HCT116 (cell line): ENCODE data around the gene COL4A1. TPM values are rescaled to one million over a fixed set of nuclear protein-coding genes. Genes with fewer than 3 reads are reported as not detected.

Experiments used
- ATAC-seq: fragments of 200-7000 bp; cut with Tn5 transposase; 2 replicates; pipeline ENCODE4 v1.9.1; 2020; ENCODE audit warnings: mild to moderate bottlenecking, moderate library complexity
- BruUV-seq: library from RNA; stranded (reverse); fragments of 400-500 nt; replicated peaks from 2 replicates; lab custom pipeline; 2021; lab: Mats Ljungman, UMichigan
- CTCF ChIA-PET: fragments of 300-600 bp; sonication (Branson Sonifier 250); formaldehyde crosslinking; loops from one replicate; lab custom pipeline; 2021; ENCODE audit warnings: antibody characterized with exemption; lab: Charles Lee
- POLR2A ChIA-PET: fragments of 300-600, 350-600 bp; sonication (Branson Sonifier 250); formaldehyde crosslinking; loops from one replicate; lab custom pipeline; 2021; ENCODE audit warnings: antibody characterized with exemption; lab: Charles Lee
- RAD21 ChIA-PET, 2 experiments: fragments of 300-600 bp; sonication (Branson Sonifier 250); formaldehyde crosslinking; loops; one replicate each; lab custom pipeline; 2023; ENCODE audit warnings: low total read pairs in 2 of 2; ENCODE audit not compliant: uncharacterized antibody in 2 of 2, unreplicated experiment in 2 of 2, low non-redundant PET in 1 of 2; lab: Charles Lee
- DNase-seq: peaks from one replicate; pipeline ENCODE4 v3.0.0-alpha.2; 2010; ENCODE audit warnings: low read depth, low spot score
- H2AFZ ChIP-seq: fragments of 200-600 bp; shearing (Covaris generic), sonication (generic); 2 replicates; pipeline ENCODE4 v1.6.1; 2017; ENCODE audit warnings: low read depth, mixed run types, mixed read lengths, antibody characterized with exemption, low read length; ENCODE audit not compliant: poor library complexity, severe bottlenecking
- H3K27ac ChIP-seq: 2 replicates; pipeline ENCODE4 v1.5.1; 2012; ENCODE audit warnings: low read depth, low read length
- H3K27me3 ChIP-seq: fragments of 200-600 bp; sonication (generic); 2 replicates; pipeline ENCODE4 v1.6.1; 2016; ENCODE audit warnings: mixed run types, low read length, mixed read lengths; ENCODE audit not compliant: insufficient read depth
- H3K36me3 ChIP-seq, 2 experiments: fragments of 200-500 bp in 1 of 2; fragments of 200-600 bp in 1 of 2; sonication (Bioruptor generic) in 1 of 2; sonication (generic) in 1 of 2; 2 replicates each; pipeline versions ENCODE4 v1.5.1 to v1.6.1; 2014 to 2016; ENCODE audit warnings: low read length in 2 of 2, inconsistent platforms in 1 of 2, mixed read lengths in 1 of 2, mixed run types in 1 of 2; ENCODE audit not compliant: insufficient read depth in 2 of 2, control insufficient read depth in 1 of 2
- H3K4me1 ChIP-seq, 2 experiments: fragments of 200-600 bp in 1 of 2; sonication (generic) in 1 of 2; 2 replicates each; pipeline versions ENCODE4 v1.5.1 to v1.6.1; 2012 to 2017; ENCODE audit warnings: low read length in 2 of 2, inconsistent platforms in 1 of 2, mild to moderate bottlenecking in 1 of 2, mixed read lengths in 1 of 2, mixed run types in 1 of 2, moderate library complexity in 1 of 2; ENCODE audit not compliant: insufficient read depth in 2 of 2, control insufficient read depth in 1 of 2
- H3K4me2 ChIP-seq: fragments of 200-600 bp; sonication (generic); 2 replicates; pipeline ENCODE4 v1.6.1; 2017; ENCODE audit warnings: mixed run types, low read length, mixed read lengths
- H3K4me3 ChIP-seq, 2 experiments: fragments of 200-600 bp in 1 of 2; sonication (generic) in 1 of 2; replicated peaks in 1 of 2; 2 replicates each; pipeline ENCODE4 v1.5.1; 2011 to 2016; ENCODE audit warnings: low read length in 2 of 2, control low read depth in 1 of 2, low read depth in 1 of 2, mild to moderate bottlenecking in 1 of 2, mixed read lengths in 1 of 2, mixed run types in 1 of 2
- H3K79me2 ChIP-seq: fragments of 200-600 bp; sonication (generic); 2 replicates; pipeline ENCODE4 v1.6.1; 2017; ENCODE audit warnings: mild to moderate bottlenecking, mixed run types, low read length, moderate library complexity, mixed read lengths; ENCODE audit not compliant: insufficient read depth
- H3K9ac ChIP-seq: fragments of 200-600 bp; sonication (generic); 2 replicates; pipeline ENCODE4 v1.6.1; 2016; ENCODE audit warnings: low read length, mixed read lengths
- H3K9me2 ChIP-seq: fragments of 200-600 bp; sonication (generic), shearing (Covaris generic); 2 replicates; pipeline ENCODE4 v1.6.1; 2017; ENCODE audit warnings: mixed run types, mild to moderate bottlenecking, moderate library complexity; ENCODE audit not compliant: insufficient read depth
- H3K9me3 ChIP-seq, 2 experiments: fragments of 200-500 bp in 1 of 2; fragments of 200-600 bp in 1 of 2; sonication (Bioruptor generic) in 1 of 2; sonication (generic) in 1 of 2; 2 replicates each; pipeline ENCODE4 v1.6.1; 2014 to 2017; ENCODE audit warnings: low read length in 2 of 2, mixed read lengths in 2 of 2, inconsistent platforms in 1 of 2, low read depth in 1 of 2, mild to moderate bottlenecking in 1 of 2, mixed run types in 1 of 2, moderate library complexity in 1 of 2; ENCODE audit not compliant: control insufficient read depth in 1 of 2, insufficient read depth in 1 of 2
- H4K20me1 ChIP-seq: fragments of 200-600 bp; sonication (generic), shearing (Covaris generic); 2 replicates; pipeline ENCODE4 v1.6.1; 2017; ENCODE audit warnings: mixed run types, mild to moderate bottlenecking, moderate library complexity; ENCODE audit not compliant: insufficient read depth
- ATF3 ChIP-seq: IDR thresholded peaks from 2 replicates; pipeline ENCODE4 v1.6.1; 2012
- CBX3 ChIP-seq: IDR thresholded peaks from 2 replicates; pipeline ENCODE4 v1.6.1; 2012; ENCODE audit warnings: low read depth
- CEBPB ChIP-seq: IDR thresholded peaks from 2 replicates; pipeline ENCODE4 v1.6.1; 2012; ENCODE audit warnings: low read depth
- EGR1 ChIP-seq: IDR thresholded peaks from 2 replicates; pipeline ENCODE4 v1.6.1; 2012; ENCODE audit warnings: low read depth
- EZH2 ChIP-seq: fragments of 200-600 bp; sonication (generic); IDR thresholded peaks from 2 replicates; pipeline ENCODE4 v1.6.1; 2017; ENCODE audit warnings: antibody characterized with exemption, mixed run types
- EZH2phosphoT487 ChIP-seq: fragments of 200-600 bp; IDR thresholded peaks from 2 replicates; pipeline ENCODE4 v1.6.1; 2018; ENCODE audit warnings: antibody characterized with exemption, borderline replicate concordance
- JUND ChIP-seq: IDR thresholded peaks from 2 replicates; pipeline ENCODE4 v1.6.1; 2012
- REST ChIP-seq: IDR thresholded peaks from 2 replicates; pipeline ENCODE4 v1.6.1; 2012; ENCODE audit warnings: low read depth
- SP1 ChIP-seq: IDR thresholded peaks from 2 replicates; pipeline ENCODE4 v1.6.1; 2012; ENCODE audit warnings: low read depth
- SRF ChIP-seq: IDR thresholded peaks from 2 replicates; pipeline ENCODE4 v1.6.1; 2012; ENCODE audit warnings: low read depth
- TCF7L2 ChIP-seq: IDR thresholded peaks from 2 replicates; pipeline ENCODE4 v1.7.0; 2011; ENCODE audit warnings: borderline replicate concordance, inconsistent platforms; ENCODE audit not compliant: insufficient read depth, insufficient read length; ENCODE audit errors: extremely low read depth
- ZBTB33 ChIP-seq: IDR thresholded peaks from 2 replicates; pipeline ENCODE4 v1.6.1; 2011; ENCODE audit warnings: mild to moderate bottlenecking, low read length, moderate library complexity; ENCODE audit not compliant: insufficient replicate concordance; ENCODE audit errors: extremely low read depth
- ZFX ChIP-seq: fragments of 450-650 bp; IDR thresholded peaks from 2 replicates; pipeline ENCODE4 v1.6.1; 2017
- intact Hi-C: fragments of 100-400 bp; cut with micrococcal nuclease; formaldehyde crosslinking; loops from 2 replicates; pipeline ENCODE4 v1.10.0; 2022
- total RNA-seq: library from RNA; stranded (reverse); gene quantifications from one replicate; pipeline ENCODE4 v1.2.1, GENCODE V29; 2021; ENCODE audit not compliant: unreplicated experiment
- TF ChIP-seq, protein P1 (sequence below): IDR thresholded peaks from 2 replicates; pipeline ENCODE4 v1.6.1; 2012

COL4A1 gene
- total RNA-seq, 1 experiment from 2014 or later: 0.57 TPM

DNA sequence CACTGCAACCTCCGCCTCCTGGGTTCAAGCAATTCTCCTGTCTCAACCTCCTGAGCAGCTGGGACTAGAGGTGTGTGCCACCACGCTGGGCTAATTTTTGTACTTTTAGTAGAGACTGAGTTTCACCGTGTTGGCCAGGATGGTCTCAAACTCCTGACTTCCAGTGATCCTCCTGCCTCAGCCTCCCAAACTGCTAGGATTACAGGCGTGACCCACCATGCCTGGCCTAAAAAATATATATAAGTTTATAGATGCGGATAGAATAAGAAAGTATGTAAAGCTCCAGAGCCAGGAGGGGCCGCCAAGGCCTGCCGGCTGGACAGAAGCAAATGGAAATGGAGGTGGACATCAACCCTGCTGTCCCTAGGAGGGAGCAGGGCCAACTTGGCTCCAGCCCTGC, 66.0 kb downstream of the COL4A1 start:
- TF ChIP-seq ATF3 (no peak), CBX3 (no peak), JUND (no peak), TCF7L2 (no peak), EZH2 (no peak), SP1 (no peak), EGR1 (no peak), SRF (no peak), EZH2phosphoT487 (no peak), ZBTB33 (no peak), CEBPB (no peak), REST (no peak), ZFX (no peak)
- TF ChIP-seq, protein P1, sequence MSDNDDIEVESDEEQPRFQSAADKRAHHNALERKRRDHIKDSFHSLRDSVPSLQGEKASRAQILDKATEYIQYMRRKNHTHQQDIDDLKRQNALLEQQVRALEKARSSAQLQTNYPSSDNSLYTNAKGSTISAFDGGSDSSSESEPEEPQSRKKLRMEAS: no peak
- no peaks in the 10 kb centered on the region for H3K79me2 ChIP-seq
- no TSS peak for BruUV-seq

More for the DNA sequence above, 66.0 kb downstream of the COL4A1 start:
- intact Hi-C loops: no loop called here
- RAD21 ChIA-PET: no interaction called here
- CTCF ChIA-PET: no interaction called here
- Histone ChIP-seq H2AFZ (no peak overlapping the region), H3K9me2 (no peaks in the 10 kb centered on the region), H3K4me2 (no peak overlapping the region), H3K4me1 (no peaks in the 10 kb centered on the region), H3K27ac (no peak overlapping the region), H3K4me3 (no peak overlapping the region), H3K9ac (no peak overlapping the region), H3K36me3 (no peaks in the 10 kb centered on the region), H3K27me3 (no peaks in the 10 kb centered on the region), H4K20me1 (no peaks in the 10 kb centered on the region), H3K9me3 (no peaks in the 10 kb centered on the region)
- no peak for DNase-seq
- no peak for ATAC-seq
- POLR2A ChIA-PET: no interaction called here
